Skeletal muscle tissue (tissue), 4 donors: ENCODE measurements around the gene PTPN23. TPM values are rescaled to one million over a fixed set of nuclear protein-coding genes. Genes with fewer than 3 reads are reported as not detected.

Experiments
- H3K27ac ChIP-seq: one replicate; pipeline ENCODE4 v1.7.0; 2013; ENCODE audit warnings: mild to moderate bottlenecking, low read depth, low read length, inconsistent platforms
- H3K27me3 ChIP-seq, 3 donors: one replicate each; pipeline ENCODE4 v1.7.0; 2013; ENCODE audit warnings: low read length in 3 of 3; ENCODE audit not compliant: control insufficient read depth in 3 of 3, insufficient read depth in 3 of 3
- H3K36me3 ChIP-seq, 3 donors: one replicate each; pipeline ENCODE4 v1.7.0; 2013; ENCODE audit warnings: low read length in 3 of 3; ENCODE audit not compliant: control insufficient read depth in 3 of 3, insufficient read depth in 3 of 3
- H3K4me1 ChIP-seq, 3 donors: one replicate each; pipeline ENCODE4 v1.7.0; 2013; ENCODE audit warnings: low read length in 3 of 3, mild to moderate bottlenecking in 3 of 3; ENCODE audit not compliant: control insufficient read depth in 3 of 3, insufficient read depth in 3 of 3
- H3K4me3 ChIP-seq, 3 donors: one replicate each; pipeline ENCODE4 v1.7.0; 2013; ENCODE audit warnings: low read length in 3 of 3
- H3K9ac ChIP-seq, 3 donors: one replicate each; pipeline ENCODE4 v1.7.0; 2013; ENCODE audit warnings: low read length in 3 of 3, mild to moderate bottlenecking in 3 of 3, moderate library complexity in 2 of 3, low read depth in 1 of 3
- H3K9me3 ChIP-seq, 3 donors: one replicate each; pipeline ENCODE4 v1.7.0; 2013; ENCODE audit warnings: low read length in 3 of 3; ENCODE audit not compliant: control insufficient read depth in 3 of 3
- total RNA-seq: library from RNA; depleted of rRNA; stranded (reverse); fragments of >200 nt; gene quantifications from one replicate; pipeline ENCODE4 v1.2.3, GENCODE V29; 2014
- donor health status: Osteomylitis.

Gene PTPN23
- 17.2 TPM for total RNA-seq

GRCh38 chr3:47380601-47381316 lies at the start of gene PTPN23:
PTPN23 (plus strand) TSS chr3:47381021; CDS start chr3:47381097, 76 bp downstream.
- H3K27ac ChIP-seq, result peak within 1 kb of the TSS; percentile 97
- no peaks in the 10 kb centered on the region for H3K9me3 ChIP-seq
- no peaks in the 10 kb centered on the region for H3K27me3 ChIP-seq
- peaks cover 32 to 50% (median 41%) of the 10 kb centered on the region in 3 donors for H3K4me1 ChIP-seq
- peaks cover 0 to 5% (median 0%) of the 10 kb centered on the region in 3 donors for H3K36me3 ChIP-seq
- peak within 1 kb of the TSS; percentile 94 to 99 (median 97) for H3K4me3 ChIP-seq
- H3K9ac ChIP-seq, result peak within 1 kb of the TSS; percentile 98 to 99 (median 98)

GRCh38 chr3:47333907-47334306 lies 46.9 kb upstream of the PTPN23 start:
- Histone ChIP-seq H3K4me1 (peaks cover 0 to 4% (median 2%) of the 10 kb centered on the region in 3 donors), H3K27ac (no peak overlapping the region), H3K9ac (no peak overlapping the region), H3K27me3 (no peaks in the 10 kb centered on the region), H3K36me3 (peaks cover 44 to 69% (median 57%) of the 10 kb centered on the region in 3 donors), H3K4me3 (no peak overlapping the region), H3K9me3 (no peaks in the 10 kb centered on the region)

DNA sequence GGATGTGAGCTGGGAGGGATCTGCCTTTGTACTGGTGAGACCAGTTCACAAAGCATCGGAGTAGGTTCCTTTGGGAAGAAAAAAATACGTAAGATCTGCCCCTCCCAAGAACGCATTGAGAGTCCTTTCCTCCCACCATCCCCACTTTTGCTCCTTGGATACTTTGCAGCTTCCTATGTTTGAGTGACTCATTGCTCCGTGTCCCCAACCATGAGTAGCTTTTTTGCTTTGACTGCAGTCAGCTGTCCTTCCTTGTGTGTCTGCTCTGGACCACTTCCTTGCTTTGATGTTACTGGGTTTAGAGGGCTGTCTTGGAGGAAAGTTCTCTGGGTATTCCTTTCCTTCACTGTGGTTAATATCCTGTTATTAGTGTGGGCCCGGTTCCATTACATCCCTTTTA lies 43.2 kb upstream of the PTPN23 start:
- Histone ChIP-seq H3K27me3 (no peaks in the 10 kb centered on the region), H3K36me3 (peaks cover 52 to 79% (median 59%) of the 10 kb centered on the region in 3 donors), H3K27ac (no peak overlapping the region), H3K9me3 (no peaks in the 10 kb centered on the region), H3K9ac (no peak overlapping the region), H3K4me3 (no peak overlapping the region), H3K4me1 (peaks cover 0 to 4% (median 2%) of the 10 kb centered on the region in 3 donors)

- Histone ChIP-seq H3K27me3 (no peaks in the 10 kb centered on the region), H3K4me3 (no peak overlapping the region), H3K36me3 (peaks cover 57 to 73% (median 58%) of the 10 kb centered on the region in 3 donors), H3K9ac (no peak overlapping the region), H3K9me3 (no peaks in the 10 kb centered on the region), H3K4me1 (peaks cover 0 to 4% (median 1%) of the 10 kb centered on the region in 3 donors), H3K27ac (no peak overlapping the region)
Observed at GRCh38 chr3:47339951-47340350, 40.9 kb upstream of the PTPN23 start.

DNA sequence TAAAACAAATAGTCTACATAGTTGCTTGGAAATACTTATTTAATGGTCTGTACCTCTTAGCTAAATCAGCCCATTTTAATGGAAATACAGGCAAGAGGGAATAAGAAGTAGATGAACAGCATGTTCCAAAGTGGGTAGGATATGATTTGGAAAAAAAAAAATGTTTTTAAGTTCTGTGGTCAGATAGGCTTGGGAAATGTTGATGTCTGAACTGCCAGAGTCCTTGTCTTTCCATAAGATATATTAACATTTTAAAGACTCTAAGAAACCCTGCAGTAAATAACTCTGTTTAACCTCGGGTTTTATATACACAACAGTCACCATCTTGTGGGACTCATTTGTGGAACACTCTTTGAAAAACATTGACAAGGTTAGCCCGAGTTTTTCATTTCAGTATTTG lies 40.0 kb upstream of the PTPN23 start:
- H3K27me3 ChIP-seq, result no peaks in the 10 kb centered on the region

GRCh38 chr3:47342151-47342550 lies 38.7 kb upstream of the PTPN23 start:
- peaks cover 45 to 55% (median 46%) of the 10 kb centered on the region in 3 donors for H3K36me3 ChIP-seq
- H3K4me1 ChIP-seq, result peaks cover 2 to 4% (median 3%) of the 10 kb centered on the region in 3 donors
- H3K27me3 ChIP-seq, result no peaks in the 10 kb centered on the region

More for the DNA sequence above, 40.0 kb upstream of the PTPN23 start:
- peaks cover 55 to 68% (median 58%) of the 10 kb centered on the region in 3 donors for H3K36me3 ChIP-seq
- H3K9me3 ChIP-seq, result no peaks in the 10 kb centered on the region
- H3K27ac ChIP-seq, result no peak overlapping the region
- H3K9ac ChIP-seq, result no peak overlapping the region
- no peak overlapping the region for H3K4me3 ChIP-seq
- H3K4me1 ChIP-seq, result no peaks in the 10 kb centered on the region

GRCh38 chr3:47342812-47343211 lies 38.0 kb upstream of the PTPN23 start:
- Histone ChIP-seq H3K36me3 (peaks cover 41 to 49% (median 42%) of the 10 kb centered on the region in 3 donors), H3K4me3 (no peak overlapping the region), H3K9me3 (no peaks in the 10 kb centered on the region), H3K27me3 (no peaks in the 10 kb centered on the region), H3K27ac (no peak overlapping the region), H3K4me1 (peaks cover 3 to 8% (median 7%) of the 10 kb centered on the region in 3 donors), H3K9ac (no peak overlapping the region)

More at GRCh38 chr3:47342151-47342550, 38.7 kb upstream of the PTPN23 start:
- no peaks in the 10 kb centered on the region for H3K9me3 ChIP-seq
- peak overlapping the region in 1 of 3 donors; percentile 33 for H3K9ac ChIP-seq
- no peak overlapping the region for H3K27ac ChIP-seq
- H3K4me3 ChIP-seq, result no peak overlapping the region

- Histone ChIP-seq H3K9me3 (no peaks in the 10 kb centered on the region), H3K9ac (no peak overlapping the region), H3K27ac (no peak overlapping the region), H3K36me3 (peaks cover 39 to 49% (median 42%) of the 10 kb centered on the region in 3 donors), H3K4me3 (no peak overlapping the region), H3K27me3 (no peaks in the 10 kb centered on the region), H3K4me1 (peaks cover 3 to 8% (median 8%) of the 10 kb centered on the region in 3 donors)
Observed at GRCh38 chr3:47343471-47343971, 37.3 kb upstream of the PTPN23 start.

DNA sequence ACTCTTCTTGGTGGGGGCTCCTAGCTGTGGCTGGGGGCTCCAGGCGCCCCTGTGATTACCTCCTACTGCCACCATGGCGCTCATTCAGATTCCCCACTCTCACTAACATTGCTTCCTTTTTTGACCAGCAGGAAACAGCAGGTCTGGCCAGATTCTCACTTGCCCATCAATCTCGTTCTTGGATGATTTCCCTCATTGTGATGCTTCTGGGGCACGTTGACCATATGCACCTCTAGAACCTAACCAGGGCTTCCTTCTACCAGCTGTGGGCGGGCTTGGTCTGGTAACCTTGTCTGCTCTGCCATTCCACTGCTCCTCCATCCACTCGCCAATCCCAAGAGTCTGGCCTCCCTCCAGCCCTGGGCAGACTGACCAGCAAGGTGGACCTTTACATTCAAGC lies 35.9 kb upstream of the PTPN23 start:
- Histone ChIP-seq H3K9me3 (no peaks in the 10 kb centered on the region), H3K9ac (no peak overlapping the region), H3K4me3 (no peak overlapping the region), H3K4me1 (peaks cover 3 to 8% (median 8%) of the 10 kb centered on the region in 3 donors), H3K27me3 (no peaks in the 10 kb centered on the region), H3K36me3 (peaks cover 33 to 39% (median 33%) of the 10 kb centered on the region in 3 donors), H3K27ac (no peak overlapping the region)

- Histone ChIP-seq H3K4me1 (peaks cover 3 to 8% (median 8%) of the 10 kb centered on the region in 3 donors), H3K36me3 (peaks cover 20 to 24% (median 23%) of the 10 kb centered on the region in 3 donors), H3K9ac (peak overlapping the region in 1 of 3 donors; percentile 15), H3K27ac (no peak overlapping the region), H3K9me3 (no peaks in the 10 kb centered on the region), H3K4me3 (no peak overlapping the region), H3K27me3 (no peaks in the 10 kb centered on the region)
Observed at GRCh38 chr3:47347217-47347801, 33.5 kb upstream of the PTPN23 start.
